NCI-H2196 treated with DMSO at 0.1 percent for 48 hours (cell line): ENCODE measurements around the gene HEATR5A.
"Not testable (repeated sequence)": the region's sequence is repeated elsewhere in the genome, so short reads cannot be mapped to it uniquely, and the experiment has no call there.

ENCODE experiments used
- DNase-seq: peaks from one replicate; lab custom pipeline; 2025; ENCODE audit not compliant: unreplicated experiment; lab: John Stamatoyannopoulos, UW

The HEATR5A gene

DNA sequence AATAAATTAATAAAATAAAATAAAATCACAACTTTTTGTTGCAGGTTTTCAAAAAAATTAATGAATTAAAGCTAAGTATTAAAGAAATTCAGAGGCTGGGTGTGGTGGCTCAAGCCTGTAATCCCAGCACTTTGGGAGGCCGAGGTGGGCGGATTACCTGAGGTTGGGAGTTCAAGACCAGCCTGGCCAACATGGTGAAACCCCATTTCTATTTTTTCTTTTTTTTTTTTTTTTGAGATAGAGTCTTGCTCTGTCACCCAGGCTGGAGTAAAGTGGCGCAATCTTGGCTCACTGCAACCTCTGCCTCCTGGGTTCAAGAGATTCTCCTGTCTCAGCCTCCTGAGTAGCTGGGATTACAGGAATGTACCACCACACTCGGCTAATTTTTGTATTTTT is 161.3 kb downstream of the HEATR5A start:
- DNase-seq = not testable (repeated sequence)

DNA sequence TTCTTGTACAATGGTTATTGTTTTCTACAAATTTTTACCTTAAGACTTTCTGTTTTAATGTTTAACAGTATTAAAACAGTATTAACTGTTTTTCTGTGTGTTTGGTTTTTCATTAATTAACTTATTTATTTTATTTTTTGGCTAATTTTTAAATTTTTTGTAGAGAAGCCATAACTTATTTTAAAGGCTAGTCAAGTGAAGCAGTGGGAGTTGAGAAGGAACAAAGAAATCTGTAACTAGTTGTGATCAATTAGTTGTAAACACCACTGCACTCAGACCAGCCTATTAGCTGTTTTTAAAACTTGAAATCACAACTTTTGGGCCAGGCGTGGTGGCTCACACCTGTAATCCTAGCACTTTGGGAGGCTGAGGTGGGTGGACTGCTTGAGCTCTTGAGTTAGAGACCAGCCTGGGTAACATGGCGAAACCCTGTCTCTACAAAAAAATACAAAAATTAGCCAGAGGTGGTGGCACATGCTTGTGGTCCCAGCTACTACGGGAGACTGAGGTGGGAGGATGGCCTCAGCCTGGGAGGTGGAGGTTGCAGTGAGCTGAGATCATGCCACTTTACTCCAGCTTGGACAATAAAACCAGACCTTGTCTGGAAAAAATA is 161.8 kb downstream of the HEATR5A start:
- no peak for DNase-seq

DNA sequence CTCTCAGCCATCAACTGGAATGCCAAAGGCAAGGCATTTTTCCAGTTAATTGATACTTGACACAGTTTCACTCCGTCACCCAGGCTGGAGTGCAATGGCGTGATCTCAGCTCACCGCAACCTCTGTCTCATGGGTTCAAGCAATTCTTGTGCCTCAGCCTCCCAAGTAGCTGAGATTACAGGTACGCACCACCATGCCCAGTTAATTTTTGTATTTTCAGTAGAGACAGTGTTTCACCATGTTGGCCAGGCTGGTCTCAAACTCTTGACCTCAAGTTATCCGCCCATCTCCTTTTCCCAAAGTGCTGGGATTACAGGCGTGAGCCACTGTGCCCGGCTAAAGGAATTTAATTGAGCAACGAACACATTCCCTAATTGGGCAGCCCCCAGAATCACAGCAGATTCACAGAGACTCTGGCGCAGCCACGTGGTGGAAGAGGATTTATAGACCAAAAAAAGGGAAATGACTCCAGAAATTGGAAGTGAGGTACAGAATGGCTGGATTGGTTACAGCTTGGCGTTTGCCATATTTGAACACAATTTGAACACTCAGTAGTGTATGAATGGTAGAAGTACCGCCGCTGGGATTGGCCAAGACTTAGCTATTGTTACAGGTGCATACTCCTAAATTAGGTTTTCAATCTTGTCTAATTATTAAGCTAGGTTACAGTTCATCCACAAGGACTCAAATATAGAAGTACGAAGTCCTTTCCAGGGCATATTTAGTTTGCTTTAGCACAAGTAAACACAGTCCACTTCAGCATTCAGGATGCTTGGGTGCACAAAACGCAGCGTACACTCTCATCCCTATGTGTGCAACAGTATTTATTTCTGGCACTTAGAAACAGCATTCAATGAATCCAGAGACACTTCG is 162.6 kb downstream of the HEATR5A start:
- not testable (repeated sequence) for DNase-seq

DNA sequence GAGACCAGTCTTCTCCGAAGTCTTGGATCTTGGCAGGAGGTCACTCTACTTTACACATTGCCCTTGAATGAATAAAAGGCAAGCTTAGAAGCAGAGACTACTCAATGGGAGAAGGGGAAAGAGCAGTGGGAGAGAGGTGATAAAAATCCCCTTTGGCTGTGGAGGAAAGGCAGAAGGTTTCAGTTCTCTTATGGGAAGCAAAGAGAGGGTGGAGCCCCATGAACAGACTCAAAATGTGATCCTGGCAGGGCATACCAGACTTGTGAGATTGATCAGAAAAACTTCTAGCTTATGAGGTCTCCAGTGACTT is 163.2 kb downstream of the HEATR5A start:
- DNase-seq = no peak

DNA sequence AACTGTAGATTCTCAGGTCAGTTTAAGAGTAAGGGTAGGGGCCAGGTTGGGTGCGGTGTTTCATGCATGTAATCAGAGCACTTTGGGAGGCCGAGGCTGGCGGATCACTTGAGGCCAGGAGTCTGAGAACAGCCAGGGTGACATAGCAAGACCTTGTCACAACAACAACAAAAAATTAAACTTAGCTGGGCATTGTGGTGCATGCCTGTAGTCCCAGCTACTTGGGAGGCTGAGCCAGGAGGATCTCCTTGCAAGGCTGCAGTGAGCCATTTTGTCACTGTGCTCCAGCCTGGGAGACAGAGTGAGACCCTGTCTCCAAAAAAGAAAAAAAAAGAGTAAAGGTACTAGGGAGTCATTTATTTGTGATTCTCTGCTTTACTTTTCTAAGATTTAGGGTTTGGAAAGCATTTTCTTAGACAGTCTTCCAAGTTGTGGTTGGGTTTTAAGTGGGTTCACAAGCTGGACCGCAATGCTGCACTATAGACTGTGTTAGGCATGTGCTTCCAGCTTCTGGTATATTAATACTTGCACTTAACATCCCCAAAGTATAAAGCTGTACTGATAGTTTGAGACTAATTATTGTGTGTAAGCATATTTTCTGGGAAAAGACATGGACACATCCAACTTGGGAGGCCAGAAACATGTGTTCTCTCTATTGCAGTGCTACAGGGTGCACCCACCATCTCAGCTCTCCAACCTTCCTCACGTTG is 163.7 kb downstream of the HEATR5A start:
- no peak for DNase-seq

DNA sequence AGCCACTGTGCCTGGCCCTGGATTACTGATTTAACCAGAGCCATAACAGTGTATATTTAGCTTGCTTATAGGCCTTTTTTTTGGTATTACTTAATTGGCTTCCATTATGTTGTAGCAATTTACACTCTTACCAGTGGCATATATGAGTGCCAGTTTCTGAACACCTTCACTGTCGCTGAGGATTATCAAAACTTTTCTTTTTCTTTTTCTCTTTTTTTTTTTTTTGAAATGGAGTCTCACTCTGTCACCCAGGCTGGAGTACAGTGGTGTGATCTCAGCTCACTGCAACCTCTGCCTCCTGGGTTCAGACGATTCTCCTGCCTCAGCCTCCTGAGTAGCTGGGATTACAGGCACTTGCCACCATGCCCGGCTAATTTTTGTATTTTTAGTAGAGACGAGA is 164.4 kb downstream of the HEATR5A start:
- DNase-seq = not testable (repeated sequence)

DNA sequence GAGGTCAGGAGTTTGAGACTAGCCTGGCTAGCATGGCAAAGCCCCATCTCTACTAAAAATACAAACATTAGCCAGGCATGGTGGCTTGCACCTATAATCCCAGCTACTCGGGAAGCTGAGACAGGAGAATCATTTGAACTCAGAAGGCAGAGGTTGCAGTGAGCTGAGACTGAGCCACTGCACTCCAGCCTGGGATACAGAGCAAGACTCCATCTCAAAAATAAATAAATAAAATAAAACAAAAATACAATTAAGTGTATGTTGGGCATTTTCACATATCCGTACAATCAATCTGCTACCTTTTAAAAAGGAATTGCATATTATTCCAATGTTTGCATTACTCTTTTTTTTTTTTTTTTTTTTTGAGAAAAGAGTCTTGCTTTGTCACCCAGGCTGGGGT is 165.1 kb downstream of the HEATR5A start:
- no peak for DNase-seq

DNA sequence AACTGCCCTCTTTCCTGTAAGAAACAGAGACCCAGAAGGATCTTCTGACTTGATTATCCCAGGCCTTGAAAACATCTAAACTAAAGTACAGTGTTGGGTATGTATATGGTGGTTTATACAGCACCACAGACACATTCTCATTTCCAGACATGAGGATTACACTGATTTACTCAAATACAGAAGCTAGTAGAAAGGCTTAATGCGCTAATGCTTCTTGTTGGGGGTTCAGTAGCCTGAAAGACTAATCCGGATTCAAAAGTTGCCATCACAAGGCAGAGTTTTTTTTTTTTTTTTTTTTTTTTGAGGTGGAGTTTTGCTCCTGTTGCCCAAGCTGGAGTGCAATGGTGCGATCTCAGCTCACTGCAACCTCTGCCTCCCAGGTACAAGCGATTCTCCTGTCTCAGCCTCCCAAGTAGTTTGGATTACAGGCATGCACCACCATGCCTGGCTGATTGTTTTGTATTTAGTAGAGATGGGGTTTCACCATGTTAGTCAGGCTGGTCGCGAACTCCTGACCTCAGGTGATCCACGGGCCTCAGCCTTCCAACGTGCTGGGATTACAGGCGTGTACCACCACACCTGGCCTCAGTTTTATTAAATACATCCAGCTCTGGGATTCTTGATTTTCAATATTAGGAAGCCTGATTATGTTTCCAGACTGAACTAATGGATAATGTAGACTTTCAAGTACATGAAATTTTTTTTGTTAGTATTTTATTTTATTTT is 166.4 kb downstream of the HEATR5A start:
- no peak for DNase-seq

DNA sequence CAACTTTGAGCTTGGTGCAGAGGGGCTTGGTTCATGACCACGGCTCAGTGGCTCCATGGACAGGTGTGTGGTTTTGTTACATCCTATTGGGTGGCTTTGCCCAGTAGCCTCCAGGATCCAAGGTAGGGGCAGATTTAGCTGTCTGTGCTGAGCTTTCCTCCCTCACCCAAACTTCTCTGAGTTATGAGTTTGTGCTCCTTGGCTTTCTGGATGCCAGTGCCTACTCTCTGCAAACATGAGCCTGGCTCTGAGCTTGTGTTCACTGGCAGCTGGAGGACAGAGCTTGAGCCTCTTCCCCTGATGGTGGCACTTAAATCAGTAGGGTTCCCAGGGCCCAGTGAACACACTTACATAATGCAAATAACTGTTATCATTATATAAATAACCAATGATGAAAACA is 167.5 kb downstream of the HEATR5A start:
- DNase-seq = no peak

DNA sequence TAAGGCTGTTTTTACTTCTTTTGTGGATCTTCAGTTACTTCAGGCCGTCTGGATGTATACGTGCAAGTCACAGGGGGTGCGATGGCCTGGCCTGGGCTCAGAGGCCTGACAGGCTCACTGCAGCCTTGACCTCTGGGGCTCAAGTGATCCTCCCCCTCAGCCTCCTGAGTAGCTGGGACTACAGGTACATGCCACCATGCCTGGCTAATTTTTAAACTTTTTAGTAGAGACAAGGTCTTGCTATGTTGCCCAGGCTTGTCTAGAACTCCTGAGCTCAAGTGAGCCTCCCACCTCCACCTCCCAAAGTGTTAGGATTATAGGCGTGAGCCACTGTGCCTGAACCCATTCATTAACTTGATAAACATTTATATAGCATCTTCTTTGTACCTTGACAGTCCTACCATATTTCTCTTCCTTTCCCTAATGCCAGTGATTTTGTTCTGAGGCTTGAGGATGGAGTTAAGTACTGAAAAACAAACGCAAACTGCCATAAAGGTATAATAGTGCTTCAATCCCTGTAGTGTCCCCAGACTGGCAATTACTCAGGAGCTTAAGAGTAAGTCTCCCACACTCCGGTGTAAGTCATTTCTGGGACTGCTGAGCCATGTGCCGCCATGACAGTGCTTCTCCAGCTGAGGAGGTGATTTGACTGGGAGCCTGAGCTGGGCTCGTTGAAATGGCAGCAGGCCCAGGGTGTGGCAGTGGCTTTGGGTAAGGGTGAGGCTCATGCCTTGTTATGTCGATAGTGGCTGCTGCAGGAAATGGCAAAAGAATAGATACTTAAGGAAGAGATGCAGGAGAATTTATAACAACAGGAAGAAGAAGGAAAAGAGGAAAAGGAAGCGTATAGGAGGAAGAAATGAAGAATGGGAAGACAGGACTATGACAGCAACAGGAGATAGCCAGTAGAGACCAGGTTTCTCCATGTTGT is 169.1 kb downstream of the HEATR5A start:
- no peak for DNase-seq

DNA sequence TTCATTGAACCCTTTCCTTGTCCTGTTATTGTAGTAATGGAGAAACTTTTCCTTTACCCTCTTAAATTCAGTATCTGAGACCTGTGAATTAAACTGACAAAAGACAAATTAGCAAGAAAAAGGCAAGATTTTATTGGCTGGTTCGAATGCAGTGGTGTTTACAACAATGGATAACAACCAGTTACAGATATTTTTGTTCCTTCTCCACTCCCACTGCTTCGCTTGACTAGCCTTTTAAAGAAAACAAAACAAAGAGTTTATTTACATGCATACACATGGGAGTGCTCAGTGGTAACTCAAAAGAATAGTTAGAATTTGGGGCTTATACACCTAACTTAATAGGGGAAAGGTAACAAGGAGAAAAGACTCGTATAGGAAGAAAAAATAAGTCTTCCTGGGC is 175.7 kb downstream of the HEATR5A start:
- no peak for DNase-seq

DNA sequence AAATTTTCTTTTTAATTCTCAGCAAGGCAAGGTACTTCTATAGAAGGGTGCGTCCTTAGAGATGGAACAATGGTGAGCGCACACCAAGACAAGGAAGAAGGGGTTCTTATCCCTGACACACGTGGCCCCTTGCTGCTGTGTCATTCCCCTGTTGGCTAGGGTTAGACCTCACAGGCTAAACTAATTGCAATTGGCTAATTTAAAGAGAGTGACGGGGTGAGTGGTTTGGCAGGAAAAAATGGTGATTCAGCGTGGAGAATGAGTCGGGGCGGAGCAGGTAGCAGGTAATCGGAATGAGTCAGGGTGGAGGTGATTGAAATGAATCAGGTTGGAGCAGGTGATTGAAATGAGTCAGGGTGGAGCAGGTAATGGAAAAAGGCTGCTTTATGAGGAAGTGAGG is 176.5 kb downstream of the HEATR5A start:
- DNase-seq = no peak

DNA sequence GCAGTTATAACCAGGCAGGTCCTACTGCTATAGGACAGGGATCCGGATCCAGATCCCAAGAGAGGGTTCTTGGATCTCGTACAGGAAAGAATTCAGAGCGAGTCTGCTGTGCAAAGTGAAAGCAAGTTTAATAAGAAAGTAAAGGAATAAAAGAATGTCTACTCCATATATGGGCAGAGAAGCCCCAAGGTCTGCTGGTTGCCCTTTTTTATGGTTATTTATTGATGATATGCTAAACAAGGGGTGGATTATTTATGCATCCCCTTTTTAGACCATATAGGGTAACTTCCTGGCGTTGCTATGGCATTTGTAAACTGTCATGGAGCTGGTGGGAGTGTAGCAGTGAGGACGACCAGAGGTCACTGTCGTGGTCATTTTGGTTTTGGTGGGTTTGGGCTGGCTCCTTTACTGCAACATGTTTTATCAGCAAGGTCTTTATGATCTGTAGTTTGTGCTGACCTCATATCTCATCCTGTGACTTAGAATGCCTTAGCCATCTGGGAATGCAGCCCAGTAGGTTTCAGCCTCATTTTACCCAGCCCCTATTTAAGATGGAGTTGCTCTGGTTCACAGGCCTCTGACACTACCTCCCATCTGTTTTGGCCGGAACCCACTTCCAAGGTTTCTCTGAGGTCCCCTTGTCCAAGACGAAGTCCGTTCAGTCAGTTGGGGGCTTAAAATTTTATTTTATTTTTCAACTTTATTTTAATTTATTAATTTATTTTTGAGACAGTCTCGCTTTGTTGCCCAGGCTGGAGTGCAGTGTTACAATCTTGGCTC is 178.0 kb downstream of the HEATR5A start:
- DNase-seq = not testable (repeated sequence)
